Panc1 (cell line): ENCODE data around the gene FADS2.

Experiments used
- POLR2AphosphoS5 ChIP-seq: IDR thresholded peaks from 2 replicates; pipeline ENCODE4 v1.6.1; 2012; ENCODE audit warnings: mild to moderate bottlenecking, low read depth, low read length, moderate library complexity
- SIN3A ChIP-seq: IDR thresholded peaks from 2 replicates; pipeline ENCODE4 v1.6.1; 2012; ENCODE audit warnings: low read depth, mild to moderate bottlenecking, low read length, moderate library complexity, borderline replicate concordance; ENCODE audit not compliant: insufficient read depth
- TF ChIP-seq, protein P1 (sequence below): fragments of 450-650 bp; IDR thresholded peaks from 2 replicates; pipeline ENCODE4 v1.5.1; 2017; ENCODE audit warnings: mild to moderate bottlenecking

DNA sequence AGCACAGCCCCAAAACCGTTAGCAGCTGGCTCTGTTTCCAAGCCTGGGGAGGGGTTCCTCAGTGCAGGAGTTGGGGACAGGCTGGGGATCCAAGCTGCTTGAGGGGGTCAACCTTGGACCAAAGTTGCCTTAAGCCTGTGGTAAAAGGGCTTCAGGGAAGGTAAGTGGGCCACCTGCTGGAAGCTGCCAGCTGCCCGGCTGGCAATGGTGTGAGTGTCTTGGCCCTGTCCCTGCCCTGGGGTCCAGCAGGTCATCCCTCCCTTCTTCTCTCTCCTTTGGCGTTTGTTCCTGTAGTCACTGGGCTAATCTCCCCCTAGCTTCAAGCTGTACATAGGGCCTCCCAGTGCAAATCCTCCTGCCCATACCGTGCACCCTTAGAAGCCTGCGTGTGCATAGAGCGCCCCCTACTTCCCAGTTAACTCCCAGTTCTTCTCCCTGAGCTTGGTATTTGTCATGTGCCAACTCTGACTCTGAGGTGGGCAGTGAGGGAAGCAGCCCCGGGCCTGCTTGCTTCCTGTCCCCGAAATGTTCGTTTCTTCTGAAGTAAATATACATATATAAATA lies 40.1 kb upstream of the FADS2 start:
- TF ChIP-seq, protein P1, sequence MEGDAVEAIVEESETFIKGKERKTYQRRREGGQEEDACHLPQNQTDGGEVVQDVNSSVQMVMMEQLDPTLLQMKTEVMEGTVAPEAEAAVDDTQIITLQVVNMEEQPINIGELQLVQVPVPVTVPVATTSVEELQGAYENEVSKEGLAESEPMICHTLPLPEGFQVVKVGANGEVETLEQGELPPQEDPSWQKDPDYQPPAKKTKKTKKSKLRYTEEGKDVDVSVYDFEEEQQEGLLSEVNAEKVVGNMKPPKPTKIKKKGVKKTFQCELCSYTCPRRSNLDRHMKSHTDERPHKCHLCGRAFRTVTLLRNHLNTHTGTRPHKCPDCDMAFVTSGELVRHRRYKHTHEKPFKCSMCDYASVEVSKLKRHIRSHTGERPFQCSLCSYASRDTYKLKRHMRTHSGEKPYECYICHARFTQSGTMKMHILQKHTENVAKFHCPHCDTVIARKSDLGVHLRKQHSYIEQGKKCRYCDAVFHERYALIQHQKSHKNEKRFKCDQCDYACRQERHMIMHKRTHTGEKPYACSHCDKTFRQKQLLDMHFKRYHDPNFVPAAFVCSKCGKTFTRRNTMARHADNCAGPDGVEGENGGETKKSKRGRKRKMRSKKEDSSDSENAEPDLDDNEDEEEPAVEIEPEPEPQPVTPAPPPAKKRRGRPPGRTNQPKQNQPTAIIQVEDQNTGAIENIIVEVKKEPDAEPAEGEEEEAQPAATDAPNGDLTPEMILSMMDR: peak; percentile 86; the same call in 1 of the 2 replicates
- TF ChIP-seq SIN3A (no peak), POLR2AphosphoS5 (no peak)
